B cell (primary cell): ENCODE data around the gene CLRN1. TPM values are rescaled to one million over a fixed set of nuclear protein-coding genes. Genes with fewer than 3 reads are reported as not detected.

ENCODE experiments used
- ATAC-seq: fragments of 200-7000 bp; cut with Tn5 transposase; one replicate; pipeline ENCODE4 v1.10.0; 2021; ENCODE audit warnings: low read depth, mild to moderate bottlenecking, moderate number of reproducible peaks, moderate library complexity
- CTCF ChIA-PET: fragments of 350-600 bp; sonication (Branson Sonifier 250); formaldehyde crosslinking; loops from one replicate; lab custom pipeline; 2021; ENCODE audit warnings: antibody characterized with exemption, inconsistent platforms; lab: Charles Lee
- POLR2A ChIA-PET: fragments of 350-600 bp; sonication (Branson Sonifier 250); formaldehyde crosslinking; loops from one replicate; lab custom pipeline; 2021; ENCODE audit warnings: antibody characterized with exemption; lab: Charles Lee
- DNase-seq: peaks from one replicate; pipeline ENCODE4 v3.0.0; 2013
- H2AFZ ChIP-seq: 2 replicates; pipeline ENCODE4 v1.6.1; 2012; ENCODE audit warnings: mild to moderate bottlenecking, low read depth, low read length; ENCODE audit not compliant: insufficient read depth, poor library complexity, severe bottlenecking
- H3K27ac ChIP-seq, 2 donors: 1 replicate in 1 of 2; 2 replicates in 1 of 2; pipeline ENCODE4 v1.5.1; 2012 to 2013; ENCODE audit warnings: low read length in 2 of 2, mild to moderate bottlenecking in 2 of 2, moderate library complexity in 1 of 2
- H3K27me3 ChIP-seq, 4 experiments: fragments of 200-600 bp in 1 of 4; sonication (generic) in 1 of 4; replicated peaks in 1 of 4; 1 replicate in 2 of 4; 2 replicates in 2 of 4; pipeline versions ENCODE4 v1.6.1 to v1.7.0; 2013 to 2016; ENCODE audit warnings: low read length in 3 of 4, mild to moderate bottlenecking in 2 of 4, mixed read lengths in 1 of 4, moderate library complexity in 1 of 4; ENCODE audit not compliant: insufficient read depth in 4 of 4, control insufficient read depth in 3 of 4; ENCODE audit errors: control extremely low read depth in 1 of 4
- H3K36me3 ChIP-seq, 2 experiments: replicated peaks in 1 of 2; 1 replicate in 1 of 2; 2 replicates in 1 of 2; pipeline versions ENCODE4 v1.6.1 to v1.7.1; 2013; ENCODE audit warnings: low read length in 1 of 2; ENCODE audit not compliant: insufficient read depth in 2 of 2, control insufficient read depth in 1 of 2; ENCODE audit errors: control extremely low read depth in 1 of 2, extremely low read depth in 1 of 2
- H3K4me1 ChIP-seq, 2 donors: fragments of 200-600 bp in 1 of 2; sonication (generic) in 1 of 2; 1 replicate in 1 of 2; 2 replicates in 1 of 2; pipeline versions ENCODE4 v1.5.1 to v1.6.1; 2013 to 2017; ENCODE audit warnings: low read length in 2 of 2; ENCODE audit not compliant: control insufficient read depth in 2 of 2, insufficient read depth in 2 of 2
- H3K4me2 ChIP-seq: replicated peaks from 2 replicates; pipeline ENCODE3; 2012; ENCODE audit warnings: mild to moderate bottlenecking, low read depth, low read length; ENCODE audit not compliant: poor library complexity, severe bottlenecking
- H3K4me3 ChIP-seq, 5 experiments: fragments of 200-600 bp in 1 of 5; sonication (generic) in 1 of 5; 1 replicate in 3 of 5; 2 replicates in 2 of 5; pipeline versions ENCODE4 v1.5.1 to v1.7.0; 2011 to 2016; ENCODE audit warnings: low read length in 4 of 5, mild to moderate bottlenecking in 4 of 5, low read depth in 2 of 5, control low read depth in 1 of 5, moderate library complexity in 1 of 5; ENCODE audit not compliant: insufficient read depth in 1 of 5; ENCODE audit errors: control extremely low read depth in 1 of 5, extremely low read depth in 1 of 5
- H3K79me2 ChIP-seq: fragments of 200-600 bp; sonication (generic); one replicate; pipeline ENCODE4 v1.6.0; 2016; ENCODE audit warnings: low read length; ENCODE audit not compliant: control insufficient read depth, insufficient read depth
- H3K9ac ChIP-seq: fragments of 200-600 bp; sonication (generic); 2 replicates; pipeline ENCODE4 v1.6.1; 2017; ENCODE audit warnings: mild to moderate bottlenecking, low read length, moderate library complexity
- H3K9me3 ChIP-seq, 3 donors: one replicate each; pipeline versions ENCODE4 v1.6.1 to v1.7.1; 2013; ENCODE audit warnings: low read length in 2 of 3; ENCODE audit not compliant: control insufficient read depth in 2 of 3, insufficient read depth in 1 of 3; ENCODE audit errors: control extremely low read depth in 1 of 3
- H4K20me1 ChIP-seq: 2 replicates; pipeline ENCODE4 v1.6.0; 2012; ENCODE audit warnings: mild to moderate bottlenecking, low read length; ENCODE audit not compliant: insufficient read depth, control insufficient read depth, poor library complexity, severe bottlenecking
- H3K27ac Mint-ChIP-seq: one replicate; pipeline ENCODE4 v1.8.0; 2021; ENCODE audit warnings: mixed read lengths
- H3K27me3 Mint-ChIP-seq: one replicate; pipeline ENCODE4 v1.8.0; 2021; ENCODE audit warnings: mixed read lengths
- H3K4me1 Mint-ChIP-seq: one replicate; pipeline ENCODE4 v1.8.0; 2021; ENCODE audit warnings: mixed read lengths
- H3K4me3 Mint-ChIP-seq: one replicate; pipeline ENCODE4 v1.8.0; 2021; ENCODE audit warnings: mixed read lengths
- H3K9me3 Mint-ChIP-seq: one replicate; pipeline ENCODE4 v1.8.0; 2022; ENCODE audit warnings: mixed read lengths; ENCODE audit not compliant: insufficient read depth
- CTCF ChIP-seq: fragments of 200-600 bp; IDR thresholded peaks from one replicate; pipeline ENCODE4 v1.8.0; 2022; ENCODE audit warnings: antibody characterized with exemption, mild to moderate bottlenecking
- EZH2 ChIP-seq: IDR thresholded peaks from 2 replicates; pipeline ENCODE4 v1.6.1; 2012; ENCODE audit warnings: borderline replicate concordance, low read depth, mild to moderate bottlenecking, moderate library complexity, low read length; ENCODE audit not compliant: insufficient read depth, poor library complexity, severe bottlenecking
- WGBS: methylation state at CpG from one replicate; pipeline ENCODE4 v1.1.5; 2013; ENCODE audit warnings: missing lambda C conversion rate; ENCODE audit not compliant: insufficient coverage; 5-methylcytosine and 5-hydroxymethylcytosine counted together
- intact Hi-C: fragments of 100-400 bp; cut with micrococcal nuclease; formaldehyde crosslinking; loops from one replicate; pipeline ENCODE4 v1.10.0; 2022
- polyA plus RNA-seq: library from polyadenylated mRNA; depleted of rRNA; stranded (reverse); fragments of >200 nt; gene quantifications from 2 replicates; pipeline ENCODE4 v1.2.3, GENCODE V29; 2012
- total RNA-seq, 2 donors: library from RNA; stranded (reverse); fragments of 120-200 nt in 1 of 2; gene quantifications; 1 replicate in 1 of 2; 2 replicates in 1 of 2; pipeline versions ENCODE4 v1.2.3 to v1.2.4, GENCODE V29; 2013 to 2022

Gene CLRN1
- total and polyA plus RNA-seq, 2 donors (not counting 1 experiment from before 2014, with no cell fraction given) = not detected

- H3K4me1 ChIP-seq = no peaks in the 10 kb centered on the region
- ATAC-seq (no peak), DNase-seq (no peak)
- H3K4me1 Mint-ChIP-seq = no peaks in the 10 kb centered on the region
- H3K27ac Mint-ChIP-seq = no peak overlapping the region
- H3K4me3 ChIP-seq = no peak overlapping the region
- no peak overlapping the region for H3K4me2 ChIP-seq
- ChIA-PET POLR2A (no interaction called here), CTCF (no interaction called here)
- no peaks in the 10 kb centered on the region for H4K20me1 ChIP-seq
- no peak overlapping the region for H3K9ac ChIP-seq
- intact Hi-C loops = no loop called here
- H3K9me3 Mint-ChIP-seq = no peaks in the 10 kb centered on the region
- no peak overlapping the region for H2AFZ ChIP-seq
- WGBS = 29% methylated on average over 2 of the region's 4 CpGs
- H3K27me3 ChIP-seq = peaks cover 0 to 2% (median 0%) of the 10 kb centered on the region in 4 experiments
- H3K4me3 Mint-ChIP-seq = no peak overlapping the region
- no peaks in the 10 kb centered on the region for H3K79me2 ChIP-seq
- H3K9me3 ChIP-seq = no peaks in the 10 kb centered on the region
- TF ChIP-seq CTCF = no peak
- no peak for TF ChIP-seq EZH2
- peaks cover 6% of the 10 kb centered on the region for H3K27me3 Mint-ChIP-seq
- H3K27ac ChIP-seq = no peak overlapping the region
- H3K36me3 ChIP-seq = no peaks in the 10 kb centered on the region
These were observed 38.9 kb upstream of the CLRN1 start for GRCh38 chr3:151011427-151011826.

GRCh38 chr3:151009981-151010380, 37.5 kb upstream of the CLRN1 start:
- peaks cover 9% of the 10 kb centered on the region for H3K27me3 Mint-ChIP-seq
- intact Hi-C loops = no loop called here
- ChIA-PET POLR2A (no interaction called here), CTCF (no interaction called here)
- Histone ChIP-seq H3K9me3 (no peaks in the 10 kb centered on the region), H3K4me3 (no peak overlapping the region), H4K20me1 (no peaks in the 10 kb centered on the region), H2AFZ (no peak overlapping the region), H3K4me2 (no peak overlapping the region), H3K36me3 (no peaks in the 10 kb centered on the region), H3K4me1 (no peaks in the 10 kb centered on the region), H3K79me2 (no peaks in the 10 kb centered on the region), H3K27me3 (peaks cover 0 to 2% (median 0%) of the 10 kb centered on the region in 4 experiments), H3K27ac (no peak overlapping the region), H3K9ac (no peak overlapping the region)
- no peak for ATAC-seq
- 100% methylated on average over 1 of the region's 4 CpGs for WGBS
- no peak overlapping the region for H3K4me3 Mint-ChIP-seq
- no peaks in the 10 kb centered on the region for H3K4me1 Mint-ChIP-seq
- H3K9me3 Mint-ChIP-seq = no peaks in the 10 kb centered on the region
- no peak overlapping the region for H3K27ac Mint-ChIP-seq
- TF ChIP-seq EZH2 = no peak
- no peak for TF ChIP-seq CTCF
- no peak for DNase-seq
